NCI-H146 treated with DMSO at 0.1 percent for 48 hours (cell line): Measurements from ENCODE around the gene MS4A10.
A peak's percentile ranks its signal among the peaks of the same experiment; 100 is the strongest.

Experiments used
- DNase-seq: peaks from one replicate; lab custom pipeline; 2025; ENCODE audit not compliant: unreplicated experiment; lab: John Stamatoyannopoulos, UW

The MS4A10 gene

GRCh38 chr11:60765355-60765754 is 19.8 kb upstream of the MS4A10 start:
- no peak for DNase-seq

- DNase-seq, result no peak
These were observed 18.6 kb upstream of the MS4A10 start for GRCh38 chr11:60766547-60766946.

- no peak for DNase-seq
These were observed 17.7 kb upstream of the MS4A10 start for GRCh38 chr11:60767388-60767811.

- no peak for DNase-seq
These were observed 16.9 kb upstream of the MS4A10 start for GRCh38 chr11:60768202-60768601.

- DNase-seq, result no peak
These were observed 15.9 kb upstream of the MS4A10 start for GRCh38 chr11:60769273-60769672.

GRCh38 chr11:60769811-60770210 is 15.3 kb upstream of the MS4A10 start:
- no peak for DNase-seq

- DNase-seq, result no peak
These were observed 14.0 kb upstream of the MS4A10 start for GRCh38 chr11:60771146-60771545.

GRCh38 chr11:60771879-60772525 is 13.1 kb upstream of the MS4A10 start:
- DNase-seq, result no peak

GRCh38 chr11:60772666-60773065 is 12.5 kb upstream of the MS4A10 start:
- DNase-seq, result no peak

GRCh38 chr11:60774726-60775125 is 10.4 kb upstream of the MS4A10 start:
- no peak for DNase-seq

- peak; percentile 30 for DNase-seq
These were observed 9.6 kb upstream of the MS4A10 start for GRCh38 chr11:60775420-60775961.

GRCh38 chr11:60776167-60776566 is 9.0 kb upstream of the MS4A10 start:
- DNase-seq, result no peak

- no peak for DNase-seq
These were observed 8.0 kb upstream of the MS4A10 start for GRCh38 chr11:60777106-60777505.

GRCh38 chr11:60777572-60777971 is 7.6 kb upstream of the MS4A10 start:
- DNase-seq, result no peak

- no peak for DNase-seq
These were observed 5.1 kb upstream of the MS4A10 start for GRCh38 chr11:60780065-60780464.

- no peak for DNase-seq
These were observed 4.4 kb upstream of the MS4A10 start for GRCh38 chr11:60780774-60781173.

- DNase-seq, result no peak
These were observed 3.7 kb upstream of the MS4A10 start for GRCh38 chr11:60781286-60781980.

GRCh38 chr11:60781981-60782316 is 3.2 kb upstream of the MS4A10 start:
- no peak for DNase-seq

GRCh38 chr11:60782393-60783140 is 2.6 kb upstream of the MS4A10 start:
- no peak for DNase-seq

- no peak for DNase-seq
These were observed 2.0 kb upstream of the MS4A10 start for GRCh38 chr11:60783141-60783484.

- DNase-seq, result no peak
These were observed 1.2 kb upstream of the MS4A10 start for GRCh38 chr11:60783911-60784310.

- DNase-seq, result no peak
These were observed 751 bp downstream of the MS4A10 start for GRCh38 chr11:60785806-60786361.
